ENCODE measurements around the gene CA5A.
"Not testable (repeated sequence)": the region's sequence is repeated elsewhere in the genome, so short reads cannot be mapped to it uniquely, and the experiment has no call there.

Gene CA5A

DNA sequence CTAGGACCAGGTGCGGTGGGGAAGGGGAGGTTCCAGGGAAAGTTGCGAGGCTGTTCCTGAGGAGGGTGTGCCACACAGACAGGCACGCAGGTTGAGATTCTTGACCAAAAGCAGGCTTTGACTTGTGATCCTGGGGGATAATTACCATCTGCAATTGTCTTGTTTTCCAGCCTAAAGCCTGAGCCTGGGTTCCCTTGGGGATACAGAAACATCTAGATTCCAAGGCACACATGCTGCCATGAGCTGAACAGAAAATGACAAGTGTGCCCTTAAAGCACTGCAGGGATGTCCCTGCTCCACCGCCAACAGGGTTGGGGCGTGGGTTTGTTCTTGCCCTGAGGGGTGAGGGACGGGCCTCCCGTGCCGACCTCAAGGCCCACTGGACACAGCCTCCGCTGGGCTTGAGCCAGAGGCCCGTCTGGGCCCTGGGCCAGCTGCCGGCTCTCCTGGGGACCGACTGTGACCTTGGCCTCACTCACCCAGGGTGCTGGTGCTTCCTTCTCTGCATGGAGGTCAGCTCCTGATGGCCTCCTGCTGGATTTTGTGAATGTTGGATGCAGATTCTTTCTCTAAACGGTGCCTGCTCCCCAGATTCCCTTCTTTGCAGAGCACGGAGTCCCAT, 14.0 kb downstream of the CA5A start:
- DNase-seq, result no peak

DNA sequence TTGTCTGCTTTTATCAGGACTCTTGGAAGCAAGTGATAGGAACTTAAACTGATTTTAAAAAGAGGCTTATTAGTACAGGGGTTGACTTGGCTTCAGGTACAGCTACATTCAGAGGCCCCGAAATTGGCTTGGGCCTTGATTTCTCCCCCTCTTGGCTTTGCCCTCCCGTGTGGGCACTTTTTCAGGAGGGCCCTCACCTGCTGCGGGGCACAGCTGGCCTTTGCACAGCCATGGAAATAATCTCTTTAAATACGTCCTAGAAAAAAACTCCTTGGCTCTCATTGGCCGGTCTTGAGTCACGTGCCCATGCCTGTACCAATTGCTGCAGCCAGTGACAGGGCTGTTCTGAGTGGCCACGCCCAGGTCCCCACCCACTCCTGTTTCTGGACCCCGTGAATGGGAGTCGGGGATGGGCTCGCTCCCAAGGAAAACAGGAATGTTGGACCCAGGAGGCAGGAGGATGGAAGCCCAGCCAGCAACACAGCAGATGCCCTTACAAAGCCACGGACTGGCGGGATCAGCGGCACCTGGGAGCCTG, 15.0 kb downstream of the CA5A start:
- DNase-seq, result no peak

DNA sequence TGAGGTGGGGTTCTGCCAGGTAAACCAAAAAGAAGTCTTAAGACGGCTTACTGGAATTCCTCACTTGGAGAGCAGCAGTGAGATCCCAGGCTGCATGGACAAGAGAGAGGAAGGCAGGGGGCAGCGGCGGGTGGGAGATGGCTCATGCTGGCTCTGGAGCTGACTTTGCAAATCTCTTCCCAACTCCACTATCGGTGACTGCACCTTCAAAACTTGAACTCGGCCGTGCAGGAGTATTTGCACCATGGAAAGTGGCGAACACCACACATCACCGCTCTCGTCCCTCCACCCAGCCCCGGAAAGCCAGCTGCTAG, 16.7 kb downstream of the CA5A start:
- DNase-seq, result no peak

DNA sequence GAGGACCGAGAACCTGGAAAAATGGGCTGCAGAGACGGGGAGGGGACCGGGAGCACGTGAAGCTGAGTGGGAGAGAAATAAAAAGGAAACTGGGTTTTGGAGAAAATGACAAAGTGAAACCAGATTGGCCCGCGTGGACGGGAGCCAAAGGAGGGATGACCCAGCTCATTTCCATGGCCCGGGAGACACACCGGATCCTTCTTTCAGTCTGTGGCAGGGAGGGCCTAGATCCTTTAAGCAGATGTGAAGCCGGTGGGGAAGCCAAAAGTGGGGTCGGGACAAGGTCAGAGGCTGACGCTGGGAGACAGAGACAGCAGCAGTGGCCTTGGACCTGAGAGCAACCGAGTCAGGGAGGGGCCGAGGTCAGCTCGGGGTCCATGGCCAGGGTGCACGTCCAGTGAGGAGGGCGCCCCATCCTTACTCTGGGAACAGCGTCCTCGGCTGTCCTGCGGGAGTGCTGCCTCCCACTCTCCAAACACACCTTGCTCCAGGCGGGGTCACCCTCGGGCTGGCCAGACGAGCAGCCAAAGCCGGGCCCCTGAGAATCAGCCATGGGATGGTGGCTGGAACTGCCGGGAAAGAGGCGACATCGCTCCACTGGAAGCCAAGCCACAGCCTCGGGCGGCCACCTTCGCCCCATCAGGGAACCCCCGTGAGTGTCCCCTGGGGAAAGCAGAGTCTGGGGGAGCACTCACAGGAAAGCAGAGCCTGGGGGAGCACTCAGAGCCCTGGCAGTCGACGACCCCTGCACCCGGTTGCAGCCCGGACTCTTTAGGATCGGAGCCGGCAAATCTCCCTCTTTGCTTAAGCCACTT, 17.3 kb downstream of the CA5A start:
- DNase-seq, result no peak

DNA sequence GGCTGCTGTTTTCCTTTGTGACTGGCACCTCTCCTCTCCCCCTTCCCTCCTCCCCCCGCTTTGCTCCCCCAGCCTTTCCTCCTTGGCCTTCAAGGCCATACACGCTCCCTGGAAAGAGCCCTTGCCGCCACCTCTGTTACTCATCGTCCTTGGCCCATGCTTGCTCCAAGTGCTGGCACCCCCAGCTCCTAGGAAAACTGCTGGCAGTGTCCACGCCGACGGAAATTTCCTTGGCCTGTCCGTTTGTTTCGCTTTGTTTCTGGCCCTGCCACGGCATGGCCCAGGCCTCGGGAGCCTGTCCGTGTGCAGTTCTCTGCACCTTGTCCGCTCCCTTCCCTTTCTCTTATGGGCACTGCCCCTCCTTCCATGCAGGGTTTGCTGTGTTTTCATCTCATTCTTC, 18.0 kb downstream of the CA5A start:
- DNase-seq, result no peak

DNA sequence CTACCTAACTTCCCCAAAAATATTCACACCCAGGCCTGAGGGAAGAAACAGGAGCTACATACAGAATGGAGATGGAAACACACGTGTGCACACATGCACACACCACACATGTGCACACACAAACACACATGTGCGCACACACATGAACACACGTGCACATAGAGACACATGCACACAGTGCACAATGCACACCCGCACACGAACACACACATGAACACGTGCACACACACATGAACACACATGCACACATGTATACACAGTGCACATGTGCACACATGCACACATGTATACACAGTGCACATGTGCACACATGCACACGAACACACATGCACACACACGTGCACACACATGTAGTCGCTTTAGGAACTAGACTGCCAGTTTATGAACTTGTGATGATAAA, 18.8 kb downstream of the CA5A start:
- no peak for DNase-seq

DNA sequence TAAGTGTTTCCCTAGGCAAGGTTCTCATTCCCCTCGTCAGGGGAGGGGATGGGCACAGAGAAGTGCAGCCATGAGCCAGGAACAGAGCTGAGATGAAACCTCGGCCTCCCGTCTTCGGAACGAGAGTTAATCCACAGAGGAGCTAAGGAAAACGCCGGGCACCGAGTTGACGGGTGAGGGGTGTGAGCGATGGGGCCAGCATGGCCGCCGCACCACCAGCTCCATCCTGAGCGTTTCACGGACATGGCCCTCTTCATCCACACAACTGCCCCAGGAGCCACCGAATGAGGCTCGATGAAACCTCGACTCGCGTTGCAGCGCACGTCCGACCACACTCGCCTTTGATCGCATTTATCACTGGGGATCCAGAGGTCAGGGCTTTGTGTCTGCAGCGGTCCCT, 21.5 kb downstream of the CA5A start:
- no peak for DNase-seq

DNA sequence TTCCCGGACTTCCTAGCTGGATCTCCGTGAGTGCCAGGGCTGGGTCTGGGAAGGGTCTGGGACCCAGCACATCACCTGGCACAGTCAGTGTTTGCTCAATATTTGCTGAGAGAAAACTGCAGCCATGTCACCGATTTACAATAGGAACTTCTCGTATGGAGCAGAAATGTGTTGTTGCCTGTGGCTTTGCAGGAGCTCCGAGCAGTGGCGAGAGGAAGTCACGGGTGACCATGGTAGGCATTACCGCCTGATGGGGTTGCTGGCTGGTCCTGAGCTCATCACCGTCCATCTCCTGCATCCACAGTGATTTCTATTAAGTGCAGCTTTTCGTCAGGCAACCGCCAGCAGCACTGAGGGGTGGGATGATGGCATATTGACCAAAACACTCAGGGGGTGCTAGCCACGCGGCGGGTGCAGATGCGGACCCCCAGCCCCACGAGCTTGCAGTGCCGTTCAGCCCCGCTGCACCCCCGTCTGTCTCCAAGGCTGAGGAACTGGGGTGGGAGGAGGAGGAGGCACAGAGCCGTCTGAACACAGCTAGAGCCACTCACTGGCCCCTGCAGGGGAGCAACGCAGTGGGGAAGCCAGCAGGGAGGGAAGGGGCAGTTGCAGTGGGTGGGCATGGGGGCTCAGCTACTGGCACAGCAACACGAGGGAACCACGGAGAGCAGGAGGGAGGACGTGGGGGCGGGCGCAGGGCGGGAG, 22.2 kb downstream of the CA5A start:
- DNase-seq, result not testable (repeated sequence)

DNA sequence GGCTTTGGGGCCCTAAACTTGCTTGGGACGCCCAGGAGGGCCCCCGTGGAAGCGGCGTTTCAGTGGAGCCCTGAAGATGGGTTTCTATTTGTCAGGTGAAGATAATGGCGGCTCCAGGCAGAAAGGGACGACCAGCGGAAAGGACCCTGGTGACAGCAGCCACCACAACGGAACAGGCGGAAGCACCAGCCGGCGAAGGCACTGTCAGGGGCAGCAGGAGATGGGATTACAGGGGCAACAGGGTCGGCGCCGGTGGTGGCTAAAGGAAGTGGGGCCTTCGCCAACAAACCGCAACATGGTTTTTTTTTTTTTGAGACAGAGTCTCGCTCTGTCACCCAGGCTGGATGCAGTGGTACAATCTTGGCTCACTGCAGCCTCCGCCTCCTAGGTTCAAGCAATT, 23.6 kb downstream of the CA5A start:
- not testable (repeated sequence) for DNase-seq

DNA sequence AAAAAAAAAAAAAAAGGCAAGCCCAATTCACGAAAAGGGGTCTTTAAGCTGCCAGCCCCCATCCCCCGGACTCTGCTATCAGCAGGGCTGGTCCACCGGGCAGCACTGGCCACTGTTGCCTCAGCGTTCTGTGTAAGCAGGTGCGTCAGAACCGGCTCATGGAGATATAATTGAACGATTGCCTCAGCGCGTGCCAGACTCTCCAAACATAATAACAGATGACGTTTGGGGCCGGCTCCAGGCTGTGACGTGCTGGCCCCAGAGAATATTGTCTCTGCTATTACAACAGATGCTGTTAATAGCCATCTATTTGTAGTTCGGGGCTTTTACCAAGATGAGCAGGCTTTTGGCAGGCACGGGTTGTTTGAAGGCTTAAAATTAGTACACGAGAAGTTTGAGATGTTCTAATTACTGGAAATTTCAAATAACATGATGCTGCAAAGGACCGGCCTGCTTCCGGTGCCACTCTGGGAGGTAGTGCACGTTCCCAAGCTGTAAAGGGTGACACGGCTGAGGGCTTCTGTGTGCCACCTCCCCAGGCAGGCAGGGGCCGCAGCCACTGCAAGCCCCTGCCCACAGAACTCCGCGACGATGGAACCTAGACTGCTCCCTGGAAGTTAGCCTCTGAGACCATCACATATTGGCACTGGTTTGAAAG, 25.1 kb downstream of the CA5A start:
- peak; percentile 64 to 66 for DNase-seq

DNA sequence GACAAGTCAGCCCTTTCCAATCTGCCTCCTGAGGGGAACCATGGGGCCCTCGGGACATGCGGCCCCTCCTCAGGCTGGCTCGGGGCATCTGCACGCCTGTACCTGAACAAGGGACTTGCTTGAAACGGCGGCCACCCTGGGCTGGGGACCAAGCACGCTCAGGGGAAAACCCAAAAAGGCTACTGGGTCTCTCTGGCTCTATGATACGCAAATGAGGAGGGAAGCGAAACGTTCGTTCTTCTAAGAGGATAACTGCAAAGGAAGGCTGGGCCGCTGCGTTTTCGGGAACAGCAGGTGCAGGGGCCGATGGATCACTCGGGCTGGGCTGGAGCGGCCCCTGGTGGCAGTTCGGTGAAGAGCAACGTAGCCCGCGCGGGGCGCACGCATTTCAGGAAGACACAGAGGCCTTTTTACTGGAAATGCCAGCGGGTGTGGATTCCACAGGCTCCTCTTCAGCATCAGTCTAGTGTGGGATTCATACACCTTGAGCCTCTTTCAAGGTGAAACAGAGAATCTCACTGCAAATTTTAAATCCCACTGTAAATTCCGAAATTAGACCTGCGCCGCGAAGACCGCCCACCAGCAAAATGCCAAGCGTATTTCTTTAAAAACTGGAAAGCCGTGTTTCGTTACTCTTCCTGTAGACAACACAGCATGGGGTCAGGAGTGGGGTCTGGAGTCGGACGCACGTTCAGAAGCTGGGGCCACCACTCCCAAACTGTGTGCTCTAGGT, 27.0 kb downstream of the CA5A start:
- not testable (repeated sequence) for DNase-seq

DNA sequence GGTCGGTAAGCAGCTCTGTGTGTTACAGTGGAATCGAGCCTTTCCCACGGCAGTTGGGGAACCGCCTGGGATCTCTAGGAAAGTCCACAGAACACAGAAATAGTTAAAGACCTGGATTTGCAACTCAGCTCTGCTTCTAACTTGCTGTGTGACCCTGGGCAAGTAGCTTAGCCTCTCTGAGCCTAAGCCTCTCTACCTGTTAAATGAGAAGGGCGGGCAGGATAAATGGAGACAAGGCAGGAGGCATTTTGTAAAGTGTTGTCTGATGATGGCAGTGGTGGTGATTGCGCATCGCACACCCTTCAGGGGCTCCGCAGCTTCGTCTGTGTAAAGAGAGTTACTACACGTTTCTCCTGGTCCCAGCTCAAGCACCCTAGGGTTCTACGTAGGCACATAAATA, 28.2 kb downstream of the CA5A start:
- DNase-seq, result not testable (repeated sequence)

DNA sequence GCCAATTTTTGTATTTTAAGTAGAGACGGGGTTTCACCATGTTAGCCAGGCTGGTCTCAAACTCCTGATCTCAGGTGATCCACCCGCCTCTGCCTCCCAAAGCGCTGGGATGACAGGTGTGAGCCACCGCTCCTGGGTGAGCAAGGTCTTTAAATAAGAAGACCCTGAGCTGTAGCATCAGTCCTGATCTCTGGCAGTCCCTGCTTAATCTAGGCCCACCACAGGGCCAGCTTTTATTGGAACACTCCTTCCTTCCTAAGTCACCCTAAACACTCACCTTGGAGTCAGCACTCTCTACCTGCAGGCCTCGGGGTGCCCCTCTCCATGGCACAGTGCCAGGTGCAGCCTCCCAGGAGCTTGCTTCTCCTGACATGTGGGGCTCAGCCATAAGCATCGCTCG, 30.8 kb downstream of the CA5A start:
- not testable (repeated sequence) for DNase-seq

DNA sequence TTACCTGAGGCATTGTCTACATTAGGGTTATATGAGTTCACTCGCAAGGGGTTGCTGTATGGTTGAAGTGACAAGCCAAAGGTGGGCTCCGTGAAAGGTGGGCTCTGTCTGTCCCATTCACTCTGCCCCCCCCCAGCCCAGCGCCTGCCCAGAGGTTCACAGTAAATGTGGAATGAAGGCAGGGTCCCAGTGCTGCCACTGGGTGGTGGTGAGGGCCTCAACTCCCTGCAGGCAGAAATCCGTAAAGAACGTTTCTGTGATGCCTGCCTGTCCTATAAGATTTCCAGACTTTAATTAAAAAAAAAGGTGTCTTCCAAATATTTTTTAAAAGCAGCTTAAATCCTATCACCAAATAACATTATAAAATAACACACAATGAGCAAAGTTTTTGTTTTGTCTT, 31.4 kb downstream of the CA5A start:
- not testable (repeated sequence) for DNase-seq

DNA sequence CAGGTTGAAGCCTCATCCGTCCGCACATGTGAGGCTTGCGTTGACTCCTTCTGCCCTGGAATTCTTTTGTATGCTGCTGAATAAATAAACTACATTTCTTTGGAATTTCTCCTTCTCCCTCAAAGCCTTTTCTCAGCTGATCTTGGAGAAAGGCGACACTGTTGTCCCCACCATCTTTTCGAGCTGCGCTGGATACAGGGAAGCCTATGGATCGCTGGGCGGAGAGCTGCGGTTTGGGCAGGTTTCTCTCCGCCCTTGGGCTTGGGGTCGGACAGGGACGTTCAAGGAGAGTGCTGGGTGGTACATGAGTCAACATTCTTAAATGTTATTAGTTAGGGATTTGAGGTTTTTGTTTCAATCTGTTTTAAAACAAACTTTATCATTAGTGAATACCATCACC, 35.8 kb downstream of the CA5A start:
- not testable (repeated sequence) for DNase-seq

DNA sequence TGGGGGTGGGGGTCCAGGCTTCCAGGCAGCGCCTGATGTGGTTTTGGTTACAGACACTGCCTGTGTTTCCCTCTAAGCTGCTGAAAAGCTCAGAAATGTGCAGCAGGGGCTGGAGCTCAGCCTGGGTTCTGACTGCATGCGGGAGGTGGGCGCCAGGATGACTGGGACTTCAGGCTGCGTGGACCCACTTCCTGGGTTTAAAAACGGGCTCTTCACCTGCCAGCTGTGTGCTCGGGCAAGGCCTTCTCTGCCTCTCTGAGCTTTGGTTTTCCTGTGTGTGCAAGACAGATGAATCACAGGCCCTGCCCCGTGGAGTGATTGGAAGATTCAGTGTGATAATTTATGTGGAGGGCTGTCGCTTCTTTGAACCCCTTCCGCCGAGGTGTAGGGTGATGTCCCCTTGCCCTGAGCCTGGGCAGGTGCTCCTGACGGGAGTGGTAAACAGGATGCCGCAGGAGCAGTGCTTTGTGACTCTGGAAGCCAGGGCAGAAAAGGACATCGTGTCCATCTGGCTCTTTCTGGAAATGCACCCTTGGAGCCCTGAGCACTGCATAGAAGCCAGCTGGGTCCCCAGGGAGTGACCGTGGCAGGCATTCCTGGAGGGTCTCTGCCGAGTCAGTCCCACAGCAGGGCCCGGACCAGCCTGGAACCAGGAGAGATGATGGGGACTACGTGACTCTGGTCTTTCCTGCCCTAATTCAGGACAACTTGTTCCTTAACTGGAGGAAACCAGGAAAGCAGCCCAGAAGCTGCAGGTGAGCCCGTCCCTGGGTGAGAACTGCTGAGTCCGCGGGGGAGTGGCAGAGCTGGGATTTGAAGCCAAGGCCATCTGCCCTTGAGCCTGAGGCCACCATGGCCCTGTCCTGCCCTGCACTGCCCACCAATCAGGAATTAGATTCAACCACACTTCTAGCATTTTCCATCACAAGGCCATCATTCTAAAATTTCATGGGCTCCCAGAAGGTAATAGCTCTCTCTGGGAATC, 38.5 kb downstream of the CA5A start:
- DNase-seq, result no peak

DNA sequence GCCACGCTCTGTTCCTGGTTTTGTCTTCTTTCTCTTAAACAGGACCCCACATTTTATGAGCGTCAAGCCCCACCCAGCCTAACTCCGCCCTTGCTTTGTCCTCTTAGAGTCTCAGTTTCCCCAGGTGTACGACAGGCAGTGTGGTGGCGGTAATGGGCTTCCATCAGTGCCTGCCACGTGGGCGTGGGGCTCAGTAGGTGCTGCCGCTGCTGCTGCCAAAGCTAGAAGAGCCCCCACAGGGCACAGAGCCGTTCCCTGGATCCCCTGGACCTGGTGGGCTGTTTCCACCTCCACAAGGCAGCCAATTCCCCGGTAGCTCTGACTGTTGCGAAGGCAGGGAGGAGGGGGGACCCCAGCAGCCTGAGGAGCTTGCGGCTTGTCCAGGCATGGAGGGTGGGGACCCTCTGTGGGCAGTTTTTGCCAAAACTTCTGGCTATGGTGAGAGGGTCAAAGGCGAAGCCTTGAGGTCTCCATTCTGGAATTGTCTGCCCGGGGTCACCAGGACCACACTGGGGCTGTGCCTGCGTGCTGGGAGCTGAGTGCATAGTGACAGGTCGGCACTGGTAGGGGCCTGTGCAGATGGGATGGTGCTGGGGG, 39.3 kb downstream of the CA5A start:
- DNase-seq, result not testable (repeated sequence)

DNA sequence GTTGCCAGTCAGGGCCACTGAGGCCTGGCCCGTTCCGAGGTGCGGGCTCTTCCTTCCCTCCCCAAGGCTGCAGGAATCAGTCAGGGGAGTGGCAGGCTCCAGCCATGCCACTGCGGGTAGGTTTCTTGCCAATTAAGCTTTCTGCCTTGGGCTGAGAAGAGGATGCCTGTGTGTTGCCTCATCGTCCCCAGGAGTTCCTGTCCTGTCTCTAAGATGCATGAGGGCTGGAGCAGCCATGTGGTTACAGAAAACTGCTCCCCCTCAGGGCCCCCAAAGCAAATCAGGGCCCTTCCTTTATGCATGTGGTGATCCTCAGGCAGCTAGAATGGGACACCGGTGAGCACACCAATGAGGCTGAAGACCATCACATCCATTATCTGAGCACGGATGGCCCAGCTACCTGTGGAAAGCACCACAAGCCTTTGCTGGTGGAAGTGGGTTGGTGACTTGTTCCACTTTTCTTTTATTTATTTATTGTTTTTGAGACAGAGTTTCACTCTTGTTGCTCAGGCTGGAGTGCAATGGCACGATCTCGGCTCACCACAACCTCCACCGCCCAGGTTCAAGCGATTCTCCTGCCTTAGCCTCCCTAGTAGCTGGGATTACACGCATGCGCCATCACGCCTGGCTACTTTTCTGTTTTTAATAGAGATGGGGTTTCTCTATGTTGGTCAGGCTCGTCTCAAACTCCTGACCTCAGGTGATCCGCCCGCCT, 40.0 kb downstream of the CA5A start:
- not testable (repeated sequence) for DNase-seq

DNA sequence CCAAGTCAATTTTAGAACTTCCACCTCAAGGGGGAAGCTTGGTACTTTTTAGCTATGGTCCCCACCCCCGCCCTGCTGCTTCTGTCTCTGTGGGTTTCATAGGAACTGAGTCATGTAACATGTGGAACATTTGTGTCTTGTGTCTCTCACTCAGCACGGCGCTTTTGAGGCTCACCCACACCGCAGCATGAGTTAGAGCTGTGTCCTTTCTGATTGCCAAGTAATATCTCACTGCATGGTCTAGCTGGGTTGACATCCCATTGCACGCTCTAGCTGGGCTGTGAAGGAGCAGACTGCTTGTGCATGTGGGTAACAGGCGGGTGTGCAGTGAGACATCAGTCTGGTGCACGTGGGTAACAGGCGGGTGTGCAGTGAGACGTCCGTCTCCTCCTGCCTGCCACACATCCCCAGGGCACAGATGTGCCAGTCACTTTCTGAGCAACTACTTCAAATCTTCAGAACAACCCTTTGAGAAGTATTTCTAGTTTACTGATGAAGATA, 40.6 kb downstream of the CA5A start:
- no peak for DNase-seq

DNA sequence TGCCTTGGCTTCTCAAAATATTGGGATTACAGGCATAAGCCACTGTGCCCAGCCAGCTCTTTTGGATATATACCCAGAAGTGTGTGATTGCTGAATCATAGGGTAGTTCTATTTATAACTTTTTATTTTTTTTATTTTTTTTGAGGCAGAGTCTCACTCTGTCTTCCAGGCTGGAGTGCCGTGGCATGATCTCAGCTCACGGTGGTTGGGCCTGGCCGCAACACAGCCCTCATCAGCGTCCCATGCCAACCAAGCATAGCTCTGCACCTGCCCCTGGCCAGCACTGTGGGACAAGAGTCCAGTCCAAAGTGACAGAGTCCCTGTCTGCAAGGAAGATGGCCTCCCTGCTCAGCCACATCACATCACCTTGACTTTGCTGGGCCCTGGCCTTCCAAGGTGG, 42.3 kb downstream of the CA5A start:
- DNase-seq, result not testable (repeated sequence)

All from NCI-H1930 (cell line).